HepG2 (cell line): Measurements from ENCODE around the gene SNAP25. TPM values are rescaled to one million over a fixed set of nuclear protein-coding genes. Genes with fewer than 3 reads are reported as not detected.

Source experiments
- GLI4 ChIP-seq: sonication (generic); formaldehyde crosslinking; IDR thresholded peaks from 2 replicates; pipeline ENCODE4 v1.5.1; 2020; ENCODE audit warnings: missing genetic modification reagents, mild to moderate bottlenecking, moderate library complexity, borderline replicate concordance
- HHEX ChIP-seq: IDR thresholded peaks from 2 replicates; pipeline ENCODE4 v1.6.1; 2016; ENCODE audit warnings: control low read depth
- IRX3 ChIP-seq: sonication (generic); formaldehyde crosslinking; IDR thresholded peaks from 2 replicates; pipeline ENCODE4 v1.8.1; 2023; ENCODE audit warnings: mild to moderate bottlenecking, low read depth, missing genetic modification reagents, borderline replicate concordance
- KAT2B ChIP-seq: fragments of 150-350 bp; IDR thresholded peaks from 2 replicates; pipeline ENCODE4 v1.6.1; 2014; ENCODE audit warnings: low read depth, low read length, borderline replicate concordance
- KLF9 ChIP-seq: IDR thresholded peaks from 2 replicates; pipeline ENCODE4 v1.6.1; 2016; ENCODE audit warnings: low read depth
- LCORL ChIP-seq, 2 experiments: fragments of 450-650 bp in 1 of 2; sonication (generic) in 1 of 2; formaldehyde crosslinking in 1 of 2; IDR thresholded peaks; 2 replicates each; pipeline versions ENCODE4 v1.5.0 to v1.6.1; 2017 to 2020; ENCODE audit warnings: antibody characterized with exemption in 1 of 2, missing genetic modification reagents in 1 of 2
- MTA3 ChIP-seq: sonication (generic); formaldehyde crosslinking; IDR thresholded peaks from 2 replicates; pipeline ENCODE4 v1.4.0; 2020; ENCODE audit warnings: missing genetic modification reagents
- NFRKB ChIP-seq: fragments of 450-650 bp; IDR thresholded peaks from 2 replicates; pipeline ENCODE4 v1.6.1; 2017
- NR2F6 ChIP-seq, 2 experiments: IDR thresholded peaks; 2 replicates each; pipeline ENCODE4 v1.6.1; 2016; ENCODE audit warnings: antibody characterized with exemption in 1 of 2, mild to moderate bottlenecking in 1 of 2
- SMAD9 ChIP-seq: sonication (generic); formaldehyde crosslinking; IDR thresholded peaks from 2 replicates; pipeline ENCODE4 v1.5.1; 2020; ENCODE audit warnings: mild to moderate bottlenecking, missing genetic modification reagents
- TCF7L2 ChIP-seq: IDR thresholded peaks from 2 replicates; pipeline ENCODE4 v1.6.1; 2011; ENCODE audit warnings: mild to moderate bottlenecking, low read depth, low read length, moderate library complexity
- ZFP82 ChIP-seq: sonication (generic); formaldehyde crosslinking; IDR thresholded peaks from 2 replicates; pipeline ENCODE4 v1.5.1; 2020; ENCODE audit warnings: mild to moderate bottlenecking, missing genetic modification reagents, borderline replicate concordance
- ZMYM2 ChIP-seq: sonication (generic); formaldehyde crosslinking; IDR thresholded peaks from 2 replicates; pipeline ENCODE4 v1.8.0; 2022; ENCODE audit warnings: mild to moderate bottlenecking, missing genetic modification reagents
- polyA plus RNA-seq, 8 experiments: library from polyadenylated mRNA; depleted of rRNA in 3 of 8; stranded (reverse) in 7 of 8; unstranded in 1 of 8; fragments of >200 nt; fragmentation: Illumina TruSeq in 4 of 8; extraction: Trizol in 4 of 8; gene quantifications; 2 replicates each; pipeline versions ENCODE4 v1.2.1 to v1.2.3, GENCODE V29; 2011 to 2016; ENCODE audit warnings: low read depth in 4 of 8, missing spikeins in 1 of 8, mixed read lengths in 1 of 8; ENCODE audit not compliant: insufficient read depth in 1 of 8
- total RNA-seq, 5 experiments: library from RNA; depleted of rRNA; stranded (reverse); fragments of >200 nt; fragmentation: Illumina TruSeq; extraction: Trizol; gene quantifications; 2 replicates each; pipeline ENCODE4 v1.2.3, GENCODE V29; 2016; ENCODE audit warnings: low read depth in 1 of 5
- TF ChIP-seq, protein P1 (sequence below): sonication (generic); formaldehyde crosslinking; IDR thresholded peaks from 2 replicates; pipeline ENCODE4 v1.4.0; 2020; ENCODE audit warnings: missing genetic modification reagents, borderline replicate concordance
- TF ChIP-seq, protein P2 (sequence below), 2 experiments: sonication (generic) in 1 of 2; formaldehyde crosslinking in 1 of 2; IDR thresholded peaks; 2 replicates each; pipeline versions ENCODE4 v1.6.1 to v1.9.0; 2014 to 2022; ENCODE audit warnings: antibody characterized with exemption in 1 of 2, borderline replicate concordance in 1 of 2, inconsistent platforms in 1 of 2, low read depth in 1 of 2, missing genetic modification reagents in 1 of 2

Gene SNAP25
- total and polyA plus RNA-seq, 2 of the 13 experiments (the other 11 are each of a cell fraction or from before 2014, with no cell fraction given) = not detected

DNA sequence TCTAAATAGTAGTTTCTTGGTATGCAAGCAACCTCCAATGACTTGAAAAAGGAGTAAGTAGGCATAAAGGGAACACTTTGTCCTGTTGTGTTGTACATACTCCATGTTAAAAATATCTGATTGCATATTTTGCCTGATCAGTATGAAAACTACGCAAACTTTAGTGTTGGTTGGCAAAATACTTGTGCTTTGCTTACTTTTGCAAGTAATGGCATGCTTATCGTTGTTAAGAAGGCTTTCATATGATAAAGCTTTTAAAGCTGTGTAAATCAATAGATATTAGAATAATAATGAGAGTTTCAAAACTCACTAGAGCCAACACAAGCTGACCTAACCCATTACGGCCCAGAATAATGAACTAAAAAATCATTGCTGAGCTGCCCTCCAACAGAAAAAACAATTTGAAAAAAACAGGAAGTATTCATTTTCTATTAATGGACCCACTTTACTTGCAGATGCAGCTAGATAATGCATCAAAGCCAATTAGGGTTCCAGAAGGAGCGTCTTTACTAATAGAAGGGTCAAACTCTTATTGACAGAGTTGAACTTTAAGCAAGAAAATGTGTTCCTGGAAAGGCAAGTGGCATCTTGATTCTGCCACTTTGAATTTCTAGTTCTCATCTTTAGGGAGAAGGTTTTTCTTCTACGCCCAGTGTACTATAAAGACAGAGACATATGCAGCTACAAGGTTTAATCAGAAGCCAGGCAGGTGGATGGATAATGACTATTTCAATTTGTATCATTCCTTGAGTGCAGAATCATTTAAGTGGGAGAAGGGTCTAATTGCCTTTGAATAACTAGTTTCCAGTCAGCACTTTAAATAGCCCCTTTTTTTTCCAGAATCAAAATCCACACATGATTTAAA lies 82.2 kb downstream of the SNAP25 start (continued):
- TF ChIP-seq, protein P1, sequence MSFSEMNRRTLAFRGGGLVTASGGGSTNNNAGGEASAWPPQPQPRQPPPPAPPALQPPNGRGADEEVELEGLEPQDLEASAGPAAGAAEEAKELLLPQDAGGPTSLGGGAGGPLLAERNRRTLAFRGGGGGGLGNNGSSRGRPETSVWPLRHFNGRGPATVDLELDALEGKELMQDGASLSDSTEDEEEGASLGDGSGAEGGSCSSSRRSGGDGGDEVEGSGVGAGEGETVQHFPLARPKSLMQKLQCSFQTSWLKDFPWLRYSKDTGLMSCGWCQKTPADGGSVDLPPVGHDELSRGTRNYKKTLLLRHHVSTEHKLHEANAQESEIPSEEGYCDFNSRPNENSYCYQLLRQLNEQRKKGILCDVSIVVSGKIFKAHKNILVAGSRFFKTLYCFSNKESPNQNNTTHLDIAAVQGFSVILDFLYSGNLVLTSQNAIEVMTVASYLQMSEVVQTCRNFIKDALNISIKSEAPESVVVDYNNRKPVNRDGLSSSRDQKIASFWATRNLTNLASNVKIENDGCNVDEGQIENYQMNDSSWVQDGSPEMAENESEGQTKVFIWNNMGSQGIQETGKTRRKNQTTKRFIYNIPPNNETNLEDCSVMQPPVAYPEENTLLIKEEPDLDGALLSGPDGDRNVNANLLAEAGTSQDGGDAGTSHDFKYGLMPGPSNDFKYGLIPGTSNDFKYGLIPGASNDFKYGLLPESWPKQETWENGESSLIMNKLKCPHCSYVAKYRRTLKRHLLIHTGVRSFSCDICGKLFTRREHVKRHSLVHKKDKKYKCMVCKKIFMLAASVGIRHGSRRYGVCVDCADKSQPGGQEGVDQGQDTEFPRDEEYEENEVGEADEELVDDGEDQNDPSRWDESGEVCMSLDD (CRISPR knock-in tag) = no peak
- TF ChIP-seq NFRKB = no peak
- no peak for TF ChIP-seq IRX3 (CRISPR knock-in tag)
- TF ChIP-seq ZMYM2 (CRISPR knock-in tag) = no peak
- TF ChIP-seq, protein P2, sequence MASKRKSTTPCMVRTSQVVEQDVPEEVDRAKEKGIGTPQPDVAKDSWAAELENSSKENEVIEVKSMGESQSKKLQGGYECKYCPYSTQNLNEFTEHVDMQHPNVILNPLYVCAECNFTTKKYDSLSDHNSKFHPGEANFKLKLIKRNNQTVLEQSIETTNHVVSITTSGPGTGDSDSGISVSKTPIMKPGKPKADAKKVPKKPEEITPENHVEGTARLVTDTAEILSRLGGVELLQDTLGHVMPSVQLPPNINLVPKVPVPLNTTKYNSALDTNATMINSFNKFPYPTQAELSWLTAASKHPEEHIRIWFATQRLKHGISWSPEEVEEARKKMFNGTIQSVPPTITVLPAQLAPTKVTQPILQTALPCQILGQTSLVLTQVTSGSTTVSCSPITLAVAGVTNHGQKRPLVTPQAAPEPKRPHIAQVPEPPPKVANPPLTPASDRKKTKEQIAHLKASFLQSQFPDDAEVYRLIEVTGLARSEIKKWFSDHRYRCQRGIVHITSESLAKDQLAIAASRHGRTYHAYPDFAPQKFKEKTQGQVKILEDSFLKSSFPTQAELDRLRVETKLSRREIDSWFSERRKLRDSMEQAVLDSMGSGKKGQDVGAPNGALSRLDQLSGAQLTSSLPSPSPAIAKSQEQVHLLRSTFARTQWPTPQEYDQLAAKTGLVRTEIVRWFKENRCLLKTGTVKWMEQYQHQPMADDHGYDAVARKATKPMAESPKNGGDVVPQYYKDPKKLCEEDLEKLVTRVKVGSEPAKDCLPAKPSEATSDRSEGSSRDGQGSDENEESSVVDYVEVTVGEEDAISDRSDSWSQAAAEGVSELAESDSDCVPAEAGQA (IDR thresholded peaks at IDR 0.05; ENCODE audit: low read depth) = no peak
- TF ChIP-seq, protein P2 (CRISPR knock-in tag; IDR thresholded peaks at IDR 0.05; ENCODE audit: borderline replicate concordance) = no peak
- no peak for TF ChIP-seq MTA3 (CRISPR knock-in tag)
- TF ChIP-seq HHEX (CRISPR knock-in tag) = no peak
- TF ChIP-seq KAT2B = no peak
- TF ChIP-seq NR2F6 (IDR thresholded peaks at IDR 0.05) = no peak
- no peak for TF ChIP-seq NR2F6 (CRISPR knock-in tag; IDR thresholded peaks at IDR 0.05)
- TF ChIP-seq TCF7L2 = no peak
- TF ChIP-seq KLF9 (CRISPR knock-in tag) = no peak
- no peak for TF ChIP-seq SMAD9
- no peak for TF ChIP-seq LCORL (IDR thresholded peaks at IDR 0.05)
- TF ChIP-seq LCORL (CRISPR knock-in tag; IDR thresholded peaks at IDR 0.05) = no peak
- TF ChIP-seq GLI4 (CRISPR knock-in tag) = no peak
- no peak for TF ChIP-seq ZFP82
